Fibroblast of lung (primary cell): ENCODE measurements around the gene CPNE4.

Experiments used
- EZH2 ChIP-seq: IDR thresholded peaks from 2 replicates; pipeline ENCODE4 v1.5.1; 2012; ENCODE audit warnings: low read length, control low read depth, mild to moderate bottlenecking; ENCODE audit errors: missing control alignments
- TF ChIP-seq, protein P1 (sequence below), 2 donors: IDR thresholded peaks in 1 of 2; conservative IDR thresholded peaks in 1 of 2; 1 replicate in 1 of 2; 2 replicates in 1 of 2; pipeline ENCODE4 v1.5.1; 2011 to 2012; ENCODE audit warnings: low read length in 2 of 2, control low read depth in 1 of 2, inconsistent platforms in 1 of 2, low read depth in 1 of 2, mild to moderate bottlenecking in 1 of 2

DNA sequence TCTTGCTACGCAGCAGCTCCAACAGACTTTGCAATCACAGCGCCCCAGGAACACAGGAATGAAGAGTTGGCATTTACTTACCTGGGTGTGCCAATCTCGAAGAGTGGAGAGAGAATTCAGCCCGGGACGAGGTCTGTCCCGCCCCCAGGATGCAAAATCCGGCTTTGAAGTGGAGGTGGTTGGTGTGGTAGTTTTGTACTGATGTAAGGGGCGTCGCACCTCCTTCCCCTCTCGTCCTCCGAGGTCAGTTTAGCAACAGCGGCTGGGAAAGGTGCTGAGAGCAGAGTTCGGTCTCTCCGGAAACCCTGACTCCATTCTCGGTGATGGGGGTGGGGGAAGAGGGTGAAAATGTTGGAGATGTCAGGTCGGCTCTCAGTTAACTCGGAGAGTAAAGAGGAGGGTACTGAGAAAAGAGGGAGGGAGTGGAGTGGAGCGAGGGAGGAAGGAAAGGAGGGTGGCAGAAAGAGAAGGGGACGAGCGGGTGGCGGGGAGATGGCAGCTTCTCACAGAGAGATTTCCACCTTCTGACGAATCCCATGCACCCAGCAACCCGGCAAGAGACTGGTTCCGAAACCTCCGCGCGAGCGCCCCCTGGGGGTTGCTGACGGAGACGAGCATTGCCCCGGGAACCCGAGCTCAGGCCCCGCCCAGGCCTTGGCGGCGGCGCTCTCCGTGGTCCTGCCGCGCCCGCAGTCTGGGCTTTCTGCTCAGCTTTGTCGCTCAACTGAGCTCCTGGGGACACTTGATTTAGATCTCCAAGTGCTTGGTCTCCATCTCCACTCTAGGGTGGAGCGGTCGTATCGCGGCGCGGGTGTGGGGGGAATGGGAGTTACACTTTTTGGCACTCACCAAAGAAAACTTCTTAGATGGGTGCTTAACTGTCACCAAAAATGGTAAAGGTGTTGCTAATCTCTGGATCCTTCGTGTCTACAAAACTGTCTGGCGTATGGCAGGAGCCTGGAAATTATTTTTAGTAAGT lies at the start of gene CPNE4:
- TF ChIP-seq, protein P1, sequence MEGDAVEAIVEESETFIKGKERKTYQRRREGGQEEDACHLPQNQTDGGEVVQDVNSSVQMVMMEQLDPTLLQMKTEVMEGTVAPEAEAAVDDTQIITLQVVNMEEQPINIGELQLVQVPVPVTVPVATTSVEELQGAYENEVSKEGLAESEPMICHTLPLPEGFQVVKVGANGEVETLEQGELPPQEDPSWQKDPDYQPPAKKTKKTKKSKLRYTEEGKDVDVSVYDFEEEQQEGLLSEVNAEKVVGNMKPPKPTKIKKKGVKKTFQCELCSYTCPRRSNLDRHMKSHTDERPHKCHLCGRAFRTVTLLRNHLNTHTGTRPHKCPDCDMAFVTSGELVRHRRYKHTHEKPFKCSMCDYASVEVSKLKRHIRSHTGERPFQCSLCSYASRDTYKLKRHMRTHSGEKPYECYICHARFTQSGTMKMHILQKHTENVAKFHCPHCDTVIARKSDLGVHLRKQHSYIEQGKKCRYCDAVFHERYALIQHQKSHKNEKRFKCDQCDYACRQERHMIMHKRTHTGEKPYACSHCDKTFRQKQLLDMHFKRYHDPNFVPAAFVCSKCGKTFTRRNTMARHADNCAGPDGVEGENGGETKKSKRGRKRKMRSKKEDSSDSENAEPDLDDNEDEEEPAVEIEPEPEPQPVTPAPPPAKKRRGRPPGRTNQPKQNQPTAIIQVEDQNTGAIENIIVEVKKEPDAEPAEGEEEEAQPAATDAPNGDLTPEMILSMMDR (conservative IDR thresholded peaks at IDR 0.05 in 1 of 2, IDR thresholded peaks at IDR 0.05 in 1 of 2; ENCODE audit: low read depth in 1 of 2, low read length in 2 of 2), result peak; percentile 73 to 86
- TF ChIP-seq EZH2, result peak; percentile 60
